ENCODE measurements around the gene CNGB1. TPM values are rescaled to one million over a fixed set of nuclear protein-coding genes. Genes with fewer than 3 reads are reported as not detected.

CNGB1 gene
- total RNA-seq, 2 donors from 2014 or later = 0.34 TPM; not detected in 1

- Histone ChIP-seq H3K36me3 (no peaks in the 10 kb centered on the region), H3K27me3 (replicated peaks; ENCODE audit: insufficient read depth) (no peaks in the 10 kb centered on the region), H3K9me3 (no peaks in the 10 kb centered on the region), H3K27ac (no peak overlapping the region), H3K4me3 (no peak overlapping the region), H3K4me1 (replicated peaks) (no peaks in the 10 kb centered on the region)
- intact Hi-C loops (cut with DNase I) = no loop called here
- 70% methylated on average over 3 of the region's 3 CpGs for WGBS
- TF ChIP-seq POLR2AphosphoS5 (IDR thresholded peaks at IDR 0.05) = no peak
- DNase-seq (ENCODE audit: low spot score) = no peak
Observed at GRCh38 chr16:57925310-57925709, 45.6 kb downstream of the CNGB1 start.

GRCh38 chr16:57924514-57924913 lies 46.4 kb downstream of the CNGB1 start:
- Histone ChIP-seq H3K4me3 (no peak overlapping the region), H3K27me3 (replicated peaks; ENCODE audit: insufficient read depth) (no peaks in the 10 kb centered on the region), H3K36me3 (no peaks in the 10 kb centered on the region), H3K4me1 (replicated peaks) (no peaks in the 10 kb centered on the region), H3K27ac (no peak overlapping the region), H3K9me3 (no peaks in the 10 kb centered on the region)
- intact Hi-C loops (cut with DNase I) = no loop called here
- WGBS = 73% methylated on average over 6 of the region's 6 CpGs
- DNase-seq (ENCODE audit: low spot score) = no peak
- TF ChIP-seq CTCF (IDR thresholded peaks at IDR 0.05) (no peak), POLR2AphosphoS5 (IDR thresholded peaks at IDR 0.05) (no peak), POLR2A (IDR thresholded peaks at IDR 0.05) (no peak)

- no peaks in the 10 kb centered on the region for H3K9me3 ChIP-seq
- TF ChIP-seq CTCF (IDR thresholded peaks at IDR 0.05) (no peak), POLR2AphosphoS5 (IDR thresholded peaks at IDR 0.05) (no peak), POLR2A (IDR thresholded peaks at IDR 0.05) (no peak)
- 98% methylated on average over 2 of the region's 2 CpGs for WGBS
- intact Hi-C loops (cut with DNase I) = no loop called here
- H3K36me3 ChIP-seq = no peaks in the 10 kb centered on the region
- H3K4me1 ChIP-seq (replicated peaks) = no peaks in the 10 kb centered on the region
- no peak overlapping the region for H3K4me3 ChIP-seq
- no peak overlapping the region for H3K27ac ChIP-seq
- no peak for DNase-seq (ENCODE audit: low spot score)
- H3K27me3 ChIP-seq (replicated peaks; ENCODE audit: insufficient read depth) = no peaks in the 10 kb centered on the region
Observed at GRCh38 chr16:57923841-57924240, 47.1 kb downstream of the CNGB1 start.

GRCh38 chr16:57923418-57923817 lies 47.5 kb downstream of the CNGB1 start:
- intact Hi-C loops (cut with DNase I) = no loop called here
- H3K27me3 ChIP-seq (replicated peaks; ENCODE audit: insufficient read depth) = no peaks in the 10 kb centered on the region
- no peak for TF ChIP-seq POLR2AphosphoS5 (IDR thresholded peaks at IDR 0.05)
- TF ChIP-seq POLR2A (IDR thresholded peaks at IDR 0.05) = no peak
- TF ChIP-seq CTCF (IDR thresholded peaks at IDR 0.05) = no peak

GRCh38 chr16:57920880-57921229 lies 50.1 kb downstream of the CNGB1 start:
- Histone ChIP-seq H3K9me3 (no peaks in the 10 kb centered on the region), H3K36me3 (no peaks in the 10 kb centered on the region), H3K27ac (no peak overlapping the region), H3K27me3 (replicated peaks; ENCODE audit: insufficient read depth) (no peaks in the 10 kb centered on the region), H3K4me1 (replicated peaks) (no peaks in the 10 kb centered on the region), H3K4me3 (no peak overlapping the region)
- 65% methylated on average over 2 of the region's 2 CpGs for WGBS
- TF ChIP-seq POLR2AphosphoS5 (IDR thresholded peaks at IDR 0.05) (no peak), POLR2A (IDR thresholded peaks at IDR 0.05) (no peak), CTCF (IDR thresholded peaks at IDR 0.05) (no peak)
- intact Hi-C loops (cut with DNase I) = no loop called here
- no peak for DNase-seq (ENCODE audit: low spot score)

More at GRCh38 chr16:57923418-57923817, 47.5 kb downstream of the CNGB1 start:
- no peak overlapping the region for H3K4me3 ChIP-seq
- no peaks in the 10 kb centered on the region for H3K36me3 ChIP-seq
- WGBS = 83% methylated on average over 2 of the region's 2 CpGs
- no peak overlapping the region for H3K27ac ChIP-seq
- no peak for DNase-seq (ENCODE audit: low spot score)
- no peaks in the 10 kb centered on the region for H3K9me3 ChIP-seq
- no peaks in the 10 kb centered on the region for H3K4me1 ChIP-seq (replicated peaks)

Data from prostate gland (tissue), 2 donors.